GM21360 (cell line): Measurements from ENCODE around the gene TMEM127.

ENCODE experiments used
- ATAC-seq: cut with Tn5 transposase; IDR thresholded peaks from one replicate; pipeline ENCODE4 v1.9.1; 2021; ENCODE audit warnings: mild to moderate bottlenecking, moderate library complexity; ENCODE audit not compliant: unreplicated experiment

Gene TMEM127

DNA sequence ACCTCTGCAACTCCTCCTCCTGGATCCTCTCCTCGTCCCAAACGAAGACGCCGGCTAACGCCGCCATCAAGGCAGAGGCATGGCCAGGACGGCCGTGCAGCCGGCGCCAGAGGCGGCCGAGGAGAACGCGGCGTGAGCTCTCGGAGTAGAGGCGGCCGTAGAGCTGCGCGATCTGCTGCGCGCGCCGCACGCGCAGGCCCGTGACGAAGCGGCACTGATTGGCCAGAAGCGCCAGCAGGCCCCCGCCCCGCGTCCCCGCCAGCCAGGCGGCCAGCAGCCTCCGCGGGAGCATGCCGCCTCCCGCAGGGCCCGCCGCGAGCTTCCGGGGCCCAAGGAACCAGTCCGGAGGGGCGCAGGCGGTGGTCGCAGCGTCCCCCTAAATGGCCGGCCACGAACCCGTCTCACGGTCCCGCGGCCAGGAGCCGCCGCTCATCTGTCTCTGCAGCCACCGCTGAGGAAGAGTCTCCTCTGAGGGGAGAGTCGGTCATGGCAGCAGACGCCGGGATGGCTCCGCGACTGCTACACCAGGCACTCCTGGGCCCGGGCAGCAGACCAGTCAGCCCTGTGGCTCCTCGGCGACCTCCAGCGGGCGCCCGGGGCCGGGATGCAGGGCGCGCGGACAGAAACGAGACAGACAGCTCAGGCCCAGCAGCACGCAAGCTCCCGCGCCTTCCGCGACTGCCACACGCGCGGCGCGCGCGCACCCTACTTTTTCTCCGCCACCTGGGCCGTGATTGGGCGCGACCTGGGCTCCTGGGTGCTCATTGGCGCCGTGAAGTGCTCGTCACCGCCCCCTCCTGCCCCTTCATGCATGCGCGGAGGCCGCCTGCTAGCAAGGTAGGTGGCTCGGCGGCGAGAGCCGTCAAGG lies 57.4 kb downstream of the TMEM127 start, which contains the start of gene STARD7:
TSS of gene STARD7 (minus strand) at position 685 of the 868 bp plus-strand sequence. CDS start at position 292, 393 bp downstream.
- peak; percentile 86 for ATAC-seq

DNA sequence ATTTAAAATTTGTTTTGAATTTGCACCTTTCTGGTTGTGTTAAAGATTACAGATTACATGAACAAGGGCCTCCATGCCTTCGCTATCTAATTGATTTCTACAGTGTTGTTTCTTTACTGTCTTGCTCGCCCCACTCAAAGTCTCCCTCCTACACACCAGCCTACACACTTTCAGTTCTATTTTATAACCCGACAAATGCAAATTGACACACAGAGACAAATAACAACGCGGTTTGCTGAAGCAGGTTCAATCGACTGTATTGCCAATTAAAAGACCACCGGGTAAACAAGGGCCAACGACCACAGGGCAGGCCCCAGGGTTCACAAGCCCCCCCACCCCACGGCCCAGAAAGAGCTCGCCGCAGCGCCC lies 58.0 kb downstream of the TMEM127 start:
- no peak for ATAC-seq

DNA sequence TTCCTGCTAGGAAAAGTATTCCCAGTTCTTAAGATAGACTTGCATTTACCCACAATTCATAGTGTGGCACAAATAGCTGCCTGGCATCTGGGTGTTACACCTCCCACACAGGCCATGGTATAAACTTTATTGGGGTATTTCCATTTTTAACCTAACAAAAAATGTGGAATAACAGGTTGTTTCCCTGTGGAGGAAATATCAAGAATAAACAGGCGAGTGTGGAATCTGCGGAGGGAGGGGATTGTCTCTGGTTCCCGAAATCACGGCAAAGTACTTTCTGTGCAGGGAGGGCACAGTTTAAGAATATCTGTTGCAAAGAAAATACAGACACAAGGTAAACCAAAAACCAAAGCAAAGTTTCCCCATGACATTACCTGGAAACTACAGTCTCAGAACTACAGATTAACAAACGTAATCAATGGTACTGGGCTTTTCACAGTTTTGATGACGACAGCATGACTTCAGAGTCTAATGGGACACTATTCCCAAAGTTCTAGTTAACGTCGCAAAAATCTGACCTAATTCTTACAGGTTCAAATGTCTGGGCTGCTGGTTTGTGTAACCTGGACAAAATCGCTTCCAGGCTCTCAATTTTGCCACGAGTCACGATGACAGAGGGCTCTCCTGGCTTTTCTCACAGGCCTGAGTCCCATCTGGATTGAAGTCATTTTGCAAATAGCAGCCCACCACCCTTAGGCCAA lies 58.6 kb downstream of the TMEM127 start:
- ATAC-seq, result no peak

DNA sequence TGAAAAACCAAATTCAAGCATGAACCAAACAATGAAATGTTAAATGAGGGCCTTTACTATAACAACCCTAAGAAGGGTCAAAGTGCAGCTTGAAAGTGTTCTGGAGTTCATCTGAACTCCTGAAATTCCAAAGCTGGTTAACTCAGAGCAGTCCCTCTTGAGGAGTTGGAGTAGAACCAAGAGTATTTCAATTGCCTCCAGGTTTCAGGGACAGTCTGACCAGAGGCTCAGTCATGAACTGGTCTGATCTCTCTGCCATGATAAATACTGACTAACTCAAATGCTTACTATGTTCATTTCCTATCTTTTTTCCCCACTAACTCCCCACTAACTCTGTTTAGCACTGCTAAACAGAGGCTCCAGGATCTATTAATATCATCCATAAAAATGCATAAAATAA lies 59.9 kb downstream of the TMEM127 start:
- ATAC-seq, result no peak

DNA sequence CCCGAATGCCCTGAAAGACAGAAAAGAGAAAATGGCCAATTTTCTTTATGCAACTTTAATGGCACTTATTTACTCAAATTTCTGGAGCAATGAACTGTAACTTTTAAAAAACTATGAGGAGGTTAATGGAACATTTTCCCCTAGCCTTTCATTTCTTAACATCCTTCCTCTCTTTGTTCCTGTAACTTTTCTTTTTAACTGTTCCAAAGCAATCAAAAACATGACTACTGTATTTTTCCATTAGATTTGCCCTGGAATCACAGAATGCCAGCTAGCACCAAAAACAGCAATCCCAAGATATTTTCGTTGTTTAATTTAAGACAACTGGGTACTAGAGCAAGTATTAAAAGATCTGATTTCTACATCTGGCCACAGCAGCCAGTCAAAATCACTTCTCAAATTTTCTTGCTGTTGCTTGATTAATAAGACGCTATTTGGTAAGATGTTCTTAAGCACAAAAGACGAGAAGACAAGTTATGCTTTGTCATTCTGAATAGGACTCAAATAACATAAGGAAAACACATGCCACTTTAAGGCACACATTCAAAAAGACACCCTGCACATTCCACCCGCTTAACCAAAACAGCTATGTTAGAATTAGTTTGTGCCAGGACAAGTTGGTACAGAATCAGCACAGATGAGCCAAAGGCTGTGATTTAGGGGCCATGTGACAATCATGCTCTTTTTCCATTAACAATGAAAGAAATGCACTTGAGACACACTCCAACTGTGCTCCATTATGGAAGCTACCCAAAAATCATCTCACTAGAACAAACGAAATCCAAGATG lies 60.8 kb downstream of the TMEM127 start:
- ATAC-seq, result no peak

DNA sequence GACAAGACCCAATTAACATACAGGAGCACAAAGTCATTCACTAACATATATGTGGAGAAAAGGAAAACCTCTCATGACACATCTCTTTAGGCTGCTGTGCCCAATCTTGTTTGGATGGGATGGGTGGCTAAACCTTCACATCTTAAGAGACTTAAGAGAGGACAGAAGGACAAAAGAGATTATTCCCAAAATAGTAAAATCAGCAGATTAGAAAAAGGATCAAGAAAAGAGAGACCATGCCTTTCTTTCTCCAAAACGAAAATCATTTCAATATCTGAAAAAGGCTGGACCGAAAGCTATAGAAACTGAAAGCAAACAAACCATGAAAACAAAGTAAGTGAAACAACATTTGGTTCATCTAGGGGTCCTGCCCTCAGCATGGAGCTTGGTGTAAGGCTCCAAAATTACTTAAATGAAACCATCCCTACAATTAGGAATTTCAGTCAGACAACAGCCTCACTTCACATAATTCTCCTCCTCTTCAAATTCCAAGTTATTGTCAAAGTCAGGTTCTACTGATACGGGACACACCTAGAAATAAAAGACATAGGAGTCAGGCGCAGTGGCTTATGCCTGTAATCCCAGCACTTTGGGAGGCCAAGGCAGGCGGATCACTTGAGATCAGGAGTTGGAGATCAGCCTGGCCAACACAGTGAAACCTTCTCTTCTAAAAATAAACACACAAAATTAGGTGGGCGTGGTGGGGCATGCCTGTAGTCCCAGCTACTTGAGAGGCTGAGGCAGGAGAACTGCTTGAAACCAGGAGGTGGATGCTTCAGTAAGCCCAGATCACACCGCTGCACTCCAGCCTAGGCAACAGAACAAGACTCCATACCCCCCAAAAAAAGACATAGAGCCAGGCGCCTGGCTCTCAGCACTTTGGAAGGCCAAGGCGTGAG lies 62.4 kb downstream of the TMEM127 start:
- no peak for ATAC-seq

DNA sequence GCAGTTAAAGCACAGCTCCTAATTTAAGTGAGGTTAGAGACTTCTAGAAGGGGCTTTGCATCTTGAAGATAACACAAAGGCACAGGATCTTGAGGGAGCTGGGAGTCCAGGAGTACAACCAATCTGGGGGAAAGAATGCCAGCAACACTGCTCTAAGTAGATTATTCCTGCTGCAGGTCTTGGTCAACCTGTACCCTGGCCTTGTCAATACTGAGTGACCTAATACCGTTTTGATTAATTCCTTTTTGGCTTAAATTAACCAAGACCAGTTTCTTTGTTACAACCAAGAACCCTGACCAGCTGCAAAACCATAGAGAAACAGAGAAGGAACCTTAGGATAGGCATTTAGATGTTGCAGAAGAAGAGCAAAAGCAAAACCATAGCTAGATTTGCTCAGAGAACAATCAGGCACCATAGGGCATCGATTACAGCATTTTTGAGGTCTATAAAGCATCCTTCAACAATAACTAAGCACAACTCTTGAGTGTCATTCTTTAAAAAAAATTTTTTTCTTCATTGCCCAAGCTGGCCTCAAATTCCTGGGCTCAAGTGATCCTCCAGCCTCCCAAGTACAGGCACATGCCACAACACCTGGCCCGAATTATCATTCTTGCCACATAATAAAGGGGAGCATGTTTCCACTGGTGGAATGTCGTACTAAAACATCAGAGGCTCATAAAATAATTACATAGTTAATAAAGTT lies 63.5 kb downstream of the TMEM127 start:
- ATAC-seq, result no peak

DNA sequence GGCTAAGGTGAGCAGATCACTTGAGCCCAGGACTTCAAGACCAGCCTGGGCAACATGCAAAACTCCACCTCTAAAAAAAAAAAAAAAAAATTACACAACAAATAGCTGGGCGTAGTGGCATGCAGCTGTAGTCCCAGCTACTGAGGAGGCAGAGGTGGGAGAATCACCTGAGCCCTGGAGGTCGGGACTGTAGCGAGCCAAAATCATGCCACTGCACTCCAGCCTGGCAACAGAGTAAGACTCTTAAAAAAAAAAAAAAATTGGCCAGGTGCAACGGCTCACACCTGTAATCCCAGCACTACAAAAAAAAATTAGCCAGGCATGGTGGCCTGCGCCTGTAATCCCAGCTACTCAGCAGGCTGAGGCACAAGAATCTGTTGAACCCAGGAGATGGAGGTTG lies 64.5 kb downstream of the TMEM127 start:
- ATAC-seq, result no peak

DNA sequence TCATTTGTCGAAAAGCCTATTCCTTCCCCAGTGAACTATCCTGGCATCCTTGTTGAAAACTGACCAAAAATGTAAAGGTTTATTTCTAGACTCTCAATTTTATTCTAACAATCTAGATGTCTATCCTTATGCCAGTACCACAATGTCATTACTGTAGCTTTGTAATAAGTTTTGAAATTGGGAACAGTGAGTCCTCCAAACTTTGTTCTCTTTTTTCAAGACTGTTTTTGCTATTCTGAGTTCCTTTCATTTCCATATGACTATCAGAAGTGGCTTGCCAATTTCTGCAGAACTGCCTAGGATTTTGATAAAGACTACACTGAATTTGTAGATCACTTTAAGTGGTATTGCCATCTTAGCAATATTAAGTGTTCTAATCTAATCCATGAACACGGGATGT lies 66.9 kb downstream of the TMEM127 start:
- no peak for ATAC-seq
